ENCODE measurements around the gene GJC2. TPM values are rescaled to one million over a fixed set of nuclear protein-coding genes. Genes with fewer than 3 reads are reported as not detected.
"Not testable (repeated sequence)": the region's sequence is repeated elsewhere in the genome, so short reads cannot be mapped to it uniquely, and the experiment has no call there.

The GJC2 gene
- total RNA-seq, 1 donor from 2014 or later = 6.0 TPM

DNA sequence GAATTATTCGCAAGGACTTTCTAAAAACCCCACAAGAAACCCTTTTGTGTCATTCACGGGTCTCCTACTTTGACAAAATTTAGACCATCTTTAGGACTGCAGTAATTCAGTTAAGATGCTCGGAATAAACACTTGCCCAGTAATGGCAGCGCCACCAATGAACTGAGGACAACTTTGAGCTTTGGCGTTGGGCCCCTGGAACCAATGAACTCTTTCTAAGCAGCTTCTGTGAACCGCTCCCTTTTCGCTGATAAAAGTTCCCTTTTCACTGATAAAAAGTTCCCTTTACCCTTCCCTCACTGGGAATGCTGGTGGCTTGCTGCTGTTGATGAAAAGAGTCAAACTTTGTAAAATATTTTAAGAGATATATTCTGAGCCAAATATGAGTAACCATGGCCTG, 39.2 kb upstream of the GJC2 start:
- Histone ChIP-seq H3K27me3 (ENCODE audit: low read depth) (no peaks in the 10 kb centered on the region), H3K27ac (peak overlapping the region; percentile 92), H3K36me3 (peaks cover 23% of the 10 kb centered on the region), H3K9me3 (no peaks in the 10 kb centered on the region), H3K4me3 (no peak overlapping the region), H3K4me1 (peaks cover 22% of the 10 kb centered on the region)
- DNase-seq (no peak), ATAC-seq (no peak)
- intact Hi-C loops (cut with DNase I) = no loop called here
- TF ChIP-seq, protein P1, sequence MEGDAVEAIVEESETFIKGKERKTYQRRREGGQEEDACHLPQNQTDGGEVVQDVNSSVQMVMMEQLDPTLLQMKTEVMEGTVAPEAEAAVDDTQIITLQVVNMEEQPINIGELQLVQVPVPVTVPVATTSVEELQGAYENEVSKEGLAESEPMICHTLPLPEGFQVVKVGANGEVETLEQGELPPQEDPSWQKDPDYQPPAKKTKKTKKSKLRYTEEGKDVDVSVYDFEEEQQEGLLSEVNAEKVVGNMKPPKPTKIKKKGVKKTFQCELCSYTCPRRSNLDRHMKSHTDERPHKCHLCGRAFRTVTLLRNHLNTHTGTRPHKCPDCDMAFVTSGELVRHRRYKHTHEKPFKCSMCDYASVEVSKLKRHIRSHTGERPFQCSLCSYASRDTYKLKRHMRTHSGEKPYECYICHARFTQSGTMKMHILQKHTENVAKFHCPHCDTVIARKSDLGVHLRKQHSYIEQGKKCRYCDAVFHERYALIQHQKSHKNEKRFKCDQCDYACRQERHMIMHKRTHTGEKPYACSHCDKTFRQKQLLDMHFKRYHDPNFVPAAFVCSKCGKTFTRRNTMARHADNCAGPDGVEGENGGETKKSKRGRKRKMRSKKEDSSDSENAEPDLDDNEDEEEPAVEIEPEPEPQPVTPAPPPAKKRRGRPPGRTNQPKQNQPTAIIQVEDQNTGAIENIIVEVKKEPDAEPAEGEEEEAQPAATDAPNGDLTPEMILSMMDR (IDR thresholded peaks at IDR 0.05) = no peak

DNA sequence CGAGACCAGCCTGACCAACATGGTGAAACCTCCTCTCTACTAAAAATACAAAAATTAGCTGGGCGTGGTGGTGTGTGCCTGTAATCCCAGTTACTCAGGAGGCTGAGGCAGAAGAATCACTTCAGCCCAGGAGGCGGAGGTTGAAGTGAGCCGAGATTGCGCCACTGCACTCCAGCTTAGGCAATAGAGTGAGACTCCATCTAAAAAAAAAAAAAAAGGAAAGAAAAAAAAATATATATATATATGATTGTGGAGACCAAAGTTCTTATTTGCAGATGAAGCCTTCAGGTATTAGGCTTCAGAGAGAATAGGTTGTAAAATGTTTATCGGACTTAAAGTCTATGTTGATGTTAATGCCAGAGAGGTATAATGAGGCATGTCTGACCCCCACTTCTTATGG, 38.4 kb upstream of the GJC2 start:
- H3K27me3 ChIP-seq (ENCODE audit: low read depth); H3K9me3 ChIP-seq; H3K4me3 ChIP-seq; ATAC-seq; intact Hi-C loops (cut with DNase I); DNase-seq: not testable (repeated sequence)
- H3K27ac ChIP-seq = peak overlapping the region; percentile 92
- H3K4me1 ChIP-seq = peaks cover 22% of the 10 kb centered on the region
- H3K36me3 ChIP-seq = peaks cover 15% of the 10 kb centered on the region

- ATAC-seq (no peak), DNase-seq (no peak)
- H3K27ac ChIP-seq = no peak overlapping the region
- H3K4me3 ChIP-seq = no peak overlapping the region
- H3K36me3 ChIP-seq = peaks cover 7% of the 10 kb centered on the region
- intact Hi-C loops (cut with DNase I) = no loop called here
- no peaks in the 10 kb centered on the region for H3K9me3 ChIP-seq
- no peaks in the 10 kb centered on the region for H3K27me3 ChIP-seq (ENCODE audit: low read depth)
- TF ChIP-seq, protein P1 (IDR thresholded peaks at IDR 0.05) = no peak
- H3K4me1 ChIP-seq = peaks cover 22% of the 10 kb centered on the region
These were observed 37.6 kb upstream of the GJC2 start for GRCh38 chr1:228112167-228112566.

DNA sequence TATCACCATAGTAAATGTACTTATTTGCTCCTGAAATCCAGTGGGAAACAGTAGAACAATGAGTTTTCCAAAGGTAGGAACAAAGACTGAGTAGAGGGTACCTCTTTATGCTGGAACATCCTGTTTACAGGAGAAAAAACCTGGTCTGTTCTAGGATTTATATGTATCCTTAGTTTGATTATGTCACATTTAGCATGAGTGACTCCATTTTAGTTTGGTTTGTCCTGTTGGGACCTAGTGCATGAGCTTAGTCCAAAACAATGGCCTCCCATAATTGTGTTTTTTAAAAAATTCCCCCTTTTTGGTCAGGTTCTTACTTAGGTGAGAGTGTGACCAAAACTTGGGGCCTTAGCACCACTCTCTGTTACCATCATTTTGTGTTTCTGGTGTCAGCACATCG, 37.1 kb upstream of the GJC2 start:
- intact Hi-C loops (cut with DNase I) = no loop called here
- Histone ChIP-seq H3K4me3 (no peak overlapping the region), H3K27me3 (ENCODE audit: low read depth) (no peaks in the 10 kb centered on the region), H3K9me3 (no peaks in the 10 kb centered on the region), H3K27ac (no peak overlapping the region), H3K36me3 (peaks cover 2% of the 10 kb centered on the region), H3K4me1 (peaks cover 20% of the 10 kb centered on the region)
- ATAC-seq (no peak), DNase-seq (no peak)
- TF ChIP-seq, protein P1 (IDR thresholded peaks at IDR 0.05) = no peak

DNA sequence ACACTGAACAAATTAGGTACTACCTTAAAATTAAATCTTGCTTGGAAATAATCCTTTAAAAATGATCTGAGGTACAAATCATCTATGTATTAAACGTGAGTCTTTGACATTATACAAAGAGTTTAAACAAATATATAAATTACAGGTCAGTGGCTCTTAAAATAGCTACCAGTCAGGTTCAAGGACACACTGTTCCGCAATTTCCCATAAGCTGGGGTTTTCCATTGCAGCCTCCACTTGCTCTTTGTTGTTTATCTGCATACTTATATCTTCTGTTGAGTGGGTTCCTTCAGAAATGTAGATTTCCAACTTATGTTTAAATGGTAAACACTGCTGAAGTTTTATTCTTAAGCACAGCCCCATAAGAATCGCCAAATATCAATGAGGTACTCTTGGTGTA, 34.9 kb upstream of the GJC2 start:
- TF ChIP-seq, protein P1 (IDR thresholded peaks at IDR 0.05) = no peak
- Histone ChIP-seq H3K27ac (no peak overlapping the region), H3K36me3 (no peaks in the 10 kb centered on the region), H3K27me3 (ENCODE audit: low read depth) (no peaks in the 10 kb centered on the region), H3K4me1 (peaks cover 8% of the 10 kb centered on the region), H3K4me3 (no peak overlapping the region), H3K9me3 (no peaks in the 10 kb centered on the region)
- no peak for ATAC-seq
- DNase-seq = no peak
- intact Hi-C loops (cut with DNase I) = no loop called here

- Histone ChIP-seq H3K9me3 (no peaks in the 10 kb centered on the region), H3K4me3 (no peak overlapping the region), H3K27me3 (ENCODE audit: low read depth) (no peaks in the 10 kb centered on the region), H3K27ac (no peak overlapping the region), H3K36me3 (no peaks in the 10 kb centered on the region), H3K4me1 (no peaks in the 10 kb centered on the region)
- TF ChIP-seq, protein P1 (IDR thresholded peaks at IDR 0.05) = no peak
- DNase-seq (no peak), ATAC-seq (no peak)
- intact Hi-C loops (cut with DNase I) = no loop called here
These were observed 32.4 kb upstream of the GJC2 start for GRCh38 chr1:228117335-228117734.

Measured in lower lobe of right lung (tissue), 2 donors.